H1 (cell line): ENCODE results near the gene PPP2R3A. TPM values are rescaled to one million over a fixed set of nuclear protein-coding genes. Genes with fewer than 3 reads are reported as not detected.

Source experiments
- ATF2 ChIP-seq: IDR thresholded peaks from 2 replicates; pipeline ENCODE4 v1.6.1; 2012; ENCODE audit warnings: low read length, inconsistent platforms
- CHD7 ChIP-seq: fragments of 300-600 bp; sonication (generic); IDR thresholded peaks from 2 replicates; pipeline ENCODE4 v1.7.1; 2012; ENCODE audit warnings: low read length, moderate library complexity, mild to moderate bottlenecking, inconsistent platforms; ENCODE audit not compliant: insufficient replicate concordance
- EP300 ChIP-seq, 2 experiments: IDR thresholded peaks; 1 replicate in 1 of 2; 2 replicates in 1 of 2; pipeline ENCODE4 v1.6.1; 2011 to 2012; ENCODE audit warnings: low read depth in 2 of 2, low read length in 2 of 2, mild to moderate bottlenecking in 2 of 2, borderline replicate concordance in 1 of 2, inconsistent platforms in 1 of 2, moderate library complexity in 1 of 2
- POU5F1 ChIP-seq: IDR thresholded peaks from 2 replicates; pipeline ENCODE4 v1.6.1; 2011; ENCODE audit warnings: low read depth, mild to moderate bottlenecking, low read length, moderate library complexity
- RAD21 ChIP-seq, 2 experiments: IDR thresholded peaks in 1 of 2; conservative IDR thresholded peaks in 1 of 2; 2 replicates each; pipeline ENCODE4 v1.6.1; 2011; ENCODE audit warnings: low read depth in 2 of 2, low read length in 2 of 2, improper control_type of control experiment in 1 of 2, inconsistent platforms in 1 of 2, mild to moderate bottlenecking in 1 of 2, moderate library complexity in 1 of 2
- RXRA ChIP-seq: IDR thresholded peaks from 2 replicates; pipeline ENCODE4 v1.6.1; 2011; ENCODE audit warnings: low read depth, mild to moderate bottlenecking, low read length, moderate library complexity; ENCODE audit not compliant: insufficient read depth
- SRF ChIP-seq: IDR thresholded peaks from 2 replicates; pipeline ENCODE4 v1.6.1; 2011; ENCODE audit warnings: mild to moderate bottlenecking, low read depth, low read length, moderate library complexity
- TBP ChIP-seq: IDR thresholded peaks from 2 replicates; pipeline ENCODE4 v1.6.1; 2011; ENCODE audit warnings: low read depth, low read length, improper control_type of control experiment
- polyA plus RNA-seq, 7 experiments: library from polyadenylated mRNA; depleted of rRNA in 3 of 7; stranded (reverse) in 5 of 7; unstranded in 2 of 7; fragments of >200 nt in 5 of 7; fragments of 200-250 nt in 2 of 7; gene quantifications; 1 replicate in 5 of 7; 2 replicates in 1 of 7; 4 replicates in 1 of 7; pipeline versions ENCODE4 v1.2.1 to v1.2.3, GENCODE V29; 2011 to 2013; ENCODE audit warnings: missing spikeins in 2 of 7, mixed read lengths in 2 of 7
- total RNA-seq: library from RNA; stranded (reverse); fragmentation: NEBNext Ultra II Directional; extraction: Animal tissue kit (Norgen Biotek cat#: 25700); gene quantifications from 2 replicates; pipeline ENCODE4 v1.2.1, GENCODE V29; 2021

The PPP2R3A gene
- total and polyA plus RNA-seq, 2 of the 8 experiments (the other 6 are each of a cell fraction or from before 2014, with no cell fraction given), result 4.1 to 15.2 TPM

GRCh38 chr3:135982922-135983581 lies 17.5 kb downstream of the PPP2R3A start (continued):
- TF ChIP-seq CHD7, result no peak
- no peak for TF ChIP-seq SRF
- no peak for TF ChIP-seq ATF2
- TF ChIP-seq TBP, result no peak
- no peak for TF ChIP-seq RAD21 (IDR thresholded peaks at IDR 0.05 in 1 of 2, conservative IDR thresholded peaks at IDR 0.05 in 1 of 2; ENCODE audit: low read depth in 2 of 2, low read length in 2 of 2)
- TF ChIP-seq RXRA, result no peak
- TF ChIP-seq POU5F1, result no peak
- TF ChIP-seq EP300 (IDR thresholded peaks at IDR 0.05; ENCODE audit: borderline replicate concordance in 1 of 2, low read depth in 2 of 2, low read length in 2 of 2), result no peak
- TF ChIP-seq, all 59 proteins: peak for 0
